Stomach smooth muscle (tissue), 2 donors: Measurements from ENCODE around the gene RACGAP1.

Source experiments
- H3K27ac ChIP-seq: one replicate; pipeline ENCODE4 v1.7.0; 2013; ENCODE audit warnings: mild to moderate bottlenecking, low read length, inconsistent platforms
- H3K27me3 ChIP-seq, 2 donors: one replicate each; pipeline ENCODE4 v1.7.0; 2013; ENCODE audit warnings: low read length in 2 of 2; ENCODE audit not compliant: insufficient read depth in 2 of 2, control insufficient read depth in 1 of 2
- H3K36me3 ChIP-seq, 2 donors: one replicate each; pipeline ENCODE4 v1.7.0; 2013; ENCODE audit warnings: low read length in 2 of 2; ENCODE audit not compliant: control insufficient read depth in 2 of 2, insufficient read depth in 2 of 2
- H3K4me1 ChIP-seq: one replicate; pipeline ENCODE4 v1.7.0; 2013; ENCODE audit warnings: low read length; ENCODE audit not compliant: control insufficient read depth, insufficient read depth
- H3K4me3 ChIP-seq, 2 donors: one replicate each; pipeline ENCODE4 v1.7.0; 2013; ENCODE audit warnings: low read length in 2 of 2
- H3K9ac ChIP-seq, 2 donors: one replicate each; pipeline ENCODE4 v1.7.0; 2013; ENCODE audit warnings: low read length in 2 of 2, mild to moderate bottlenecking in 1 of 2
- H3K9me3 ChIP-seq, 2 donors: one replicate each; pipeline ENCODE4 v1.7.0; 2013; ENCODE audit warnings: low read length in 2 of 2; ENCODE audit not compliant: control insufficient read depth in 2 of 2
- donor health status: healthy.
- donor health status: Pancreatic carcinoma.

The RACGAP1 gene

GRCh38 chr12:50024227-50024626 lies 1.1 kb downstream of the RACGAP1 start:
- Histone ChIP-seq H3K4me3 (no peak overlapping the region), H3K9ac (no peak overlapping the region)

GRCh38 chr12:50022903-50023302 lies 2.4 kb downstream of the RACGAP1 start:
- no peak overlapping the region for H3K9ac ChIP-seq
- H3K4me3 ChIP-seq, result no peak overlapping the region
- H3K36me3 ChIP-seq, result no peaks in the 10 kb centered on the region
- H3K9me3 ChIP-seq, result no peaks in the 10 kb centered on the region
- H3K4me1 ChIP-seq, result peaks cover 7% of the 10 kb centered on the region
- H3K27ac ChIP-seq, result no peak overlapping the region
- H3K27me3 ChIP-seq, result no peaks in the 10 kb centered on the region

More at GRCh38 chr12:50024227-50024626, 1.1 kb downstream of the RACGAP1 start:
- no peaks in the 10 kb centered on the region for H3K27me3 ChIP-seq
- no peaks in the 10 kb centered on the region for H3K36me3 ChIP-seq
- peaks cover 7% of the 10 kb centered on the region for H3K4me1 ChIP-seq
- H3K27ac ChIP-seq, result no peak overlapping the region
- H3K9me3 ChIP-seq, result no peaks in the 10 kb centered on the region

- Histone ChIP-seq H3K4me3 (peak overlapping the region in 1 of 2 donors; percentile 29), H3K9me3 (no peaks in the 10 kb centered on the region), H3K36me3 (no peaks in the 10 kb centered on the region), H3K9ac (peak overlapping the region; percentile 0 to 21), H3K27ac (peak overlapping the region; percentile 2), H3K27me3 (no peaks in the 10 kb centered on the region), H3K4me1 (peaks cover 7% of the 10 kb centered on the region)
Measured at GRCh38 chr12:50021031-50021430, 4.3 kb downstream of the RACGAP1 start.

GRCh38 chr12:50019524-50019923 lies 5.8 kb downstream of the RACGAP1 start:
- no peaks in the 10 kb centered on the region for H3K9me3 ChIP-seq
- H3K36me3 ChIP-seq, result no peaks in the 10 kb centered on the region
- no peak overlapping the region for H3K9ac ChIP-seq
- no peak overlapping the region for H3K4me3 ChIP-seq
- H3K4me1 ChIP-seq, result peaks cover 1% of the 10 kb centered on the region
- no peak overlapping the region for H3K27ac ChIP-seq
- no peaks in the 10 kb centered on the region for H3K27me3 ChIP-seq

- Histone ChIP-seq H3K36me3 (peaks cover 0 to 2% of the 10 kb centered on the region in 2 donors), H3K27me3 (no peaks in the 10 kb centered on the region), H3K9ac (no peak overlapping the region), H3K4me1 (no peaks in the 10 kb centered on the region), H3K27ac (no peak overlapping the region), H3K4me3 (no peak overlapping the region), H3K9me3 (no peaks in the 10 kb centered on the region)
Measured at GRCh38 chr12:50018968-50019367, 6.3 kb downstream of the RACGAP1 start.

- no peaks in the 10 kb centered on the region for H3K27me3 ChIP-seq
- H3K27ac ChIP-seq, result no peak overlapping the region
- H3K4me1 ChIP-seq, result no peaks in the 10 kb centered on the region
- H3K4me3 ChIP-seq, result no peak overlapping the region
- H3K9ac ChIP-seq, result peak overlapping the region in 1 of 2 donors; percentile 38
- H3K9me3 ChIP-seq, result no peaks in the 10 kb centered on the region
- H3K36me3 ChIP-seq, result peaks cover 0 to 2% of the 10 kb centered on the region in 2 donors
Measured at GRCh38 chr12:50018154-50018553, 7.1 kb downstream of the RACGAP1 start.

GRCh38 chr12:50017641-50018040 lies 7.7 kb downstream of the RACGAP1 start:
- Histone ChIP-seq H3K27ac (no peak overlapping the region), H3K9me3 (no peaks in the 10 kb centered on the region), H3K27me3 (no peaks in the 10 kb centered on the region), H3K4me1 (no peaks in the 10 kb centered on the region), H3K4me3 (no peak overlapping the region), H3K36me3 (peaks cover 0 to 2% of the 10 kb centered on the region in 2 donors), H3K9ac (no peak overlapping the region)

GRCh38 chr12:50016501-50017475 lies 8.5 kb downstream of the RACGAP1 start:
- Histone ChIP-seq H3K9me3 (no peaks in the 10 kb centered on the region), H3K9ac (peak overlapping the region in 1 of 2 donors; percentile 35), H3K4me1 (no peaks in the 10 kb centered on the region), H3K27ac (peak overlapping the region; percentile 26), H3K27me3 (no peaks in the 10 kb centered on the region), H3K36me3 (peaks cover 0 to 2% of the 10 kb centered on the region in 2 donors), H3K4me3 (peak overlapping the region; percentile 4 to 43)

GRCh38 chr12:50014342-50014741 lies 11.0 kb downstream of the RACGAP1 start:
- H3K27me3 ChIP-seq, result no peaks in the 10 kb centered on the region
- H3K9me3 ChIP-seq, result no peaks in the 10 kb centered on the region
- H3K36me3 ChIP-seq, result peaks cover 0 to 2% of the 10 kb centered on the region in 2 donors
- no peak overlapping the region for H3K4me3 ChIP-seq
- no peak overlapping the region for H3K9ac ChIP-seq
- H3K27ac ChIP-seq, result no peak overlapping the region
- no peaks in the 10 kb centered on the region for H3K4me1 ChIP-seq

GRCh38 chr12:50013361-50014147 lies 11.7 kb downstream of the RACGAP1 start:
- H3K27ac ChIP-seq, result no peak overlapping the region
- no peak overlapping the region for H3K9ac ChIP-seq
- H3K27me3 ChIP-seq, result no peaks in the 10 kb centered on the region

More at GRCh38 chr12:50013361-50014147, 11.7 kb downstream of the RACGAP1 start:
- no peaks in the 10 kb centered on the region for H3K4me1 ChIP-seq
- no peaks in the 10 kb centered on the region for H3K9me3 ChIP-seq
- H3K36me3 ChIP-seq, result peaks cover 0 to 2% of the 10 kb centered on the region in 2 donors
- H3K4me3 ChIP-seq, result no peak overlapping the region
